ENCODE results near the gene SCN1A. TPM values are rescaled to one million over a fixed set of nuclear protein-coding genes. Genes with fewer than 3 reads are reported as not detected.

SCN1A gene
- total RNA-seq, 1 experiment from 2014 or later, result not detected

DNA sequence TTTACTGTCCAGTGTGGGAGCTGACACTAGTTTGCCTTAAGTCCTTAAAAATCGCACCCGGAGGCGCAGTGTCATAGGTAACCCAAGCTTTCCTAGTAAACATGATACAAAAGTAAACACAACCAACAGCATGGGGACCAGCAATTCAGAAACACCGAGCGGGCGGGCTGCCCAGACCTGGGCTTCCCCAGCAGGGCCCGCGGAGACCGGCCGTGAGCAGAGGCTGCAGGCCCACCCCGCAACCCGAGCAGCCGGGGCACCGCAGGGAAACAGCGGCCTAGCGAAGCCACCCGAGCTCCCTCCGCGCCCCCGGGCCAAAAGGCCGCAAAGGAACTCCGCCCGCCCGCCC, 174.5 kb downstream of the SCN1A start:
- H3K27me3 ChIP-seq (ENCODE audit: control insufficient read depth, insufficient read depth, low read length), result no peaks in the 10 kb centered on the region
- ChIA-PET CTCF (interaction anchor here (0.7 to 1.8 kb wide), 2 partner anchors 173 to 175 kb away, joined by 4 to 10 read pairs; partner anchors contain the start of gene SCN1A), POLR2A (no interaction called here)
- peak; percentile 68 for ATAC-seq
- TF ChIP-seq, protein P1, sequence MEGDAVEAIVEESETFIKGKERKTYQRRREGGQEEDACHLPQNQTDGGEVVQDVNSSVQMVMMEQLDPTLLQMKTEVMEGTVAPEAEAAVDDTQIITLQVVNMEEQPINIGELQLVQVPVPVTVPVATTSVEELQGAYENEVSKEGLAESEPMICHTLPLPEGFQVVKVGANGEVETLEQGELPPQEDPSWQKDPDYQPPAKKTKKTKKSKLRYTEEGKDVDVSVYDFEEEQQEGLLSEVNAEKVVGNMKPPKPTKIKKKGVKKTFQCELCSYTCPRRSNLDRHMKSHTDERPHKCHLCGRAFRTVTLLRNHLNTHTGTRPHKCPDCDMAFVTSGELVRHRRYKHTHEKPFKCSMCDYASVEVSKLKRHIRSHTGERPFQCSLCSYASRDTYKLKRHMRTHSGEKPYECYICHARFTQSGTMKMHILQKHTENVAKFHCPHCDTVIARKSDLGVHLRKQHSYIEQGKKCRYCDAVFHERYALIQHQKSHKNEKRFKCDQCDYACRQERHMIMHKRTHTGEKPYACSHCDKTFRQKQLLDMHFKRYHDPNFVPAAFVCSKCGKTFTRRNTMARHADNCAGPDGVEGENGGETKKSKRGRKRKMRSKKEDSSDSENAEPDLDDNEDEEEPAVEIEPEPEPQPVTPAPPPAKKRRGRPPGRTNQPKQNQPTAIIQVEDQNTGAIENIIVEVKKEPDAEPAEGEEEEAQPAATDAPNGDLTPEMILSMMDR (IDR thresholded peaks at IDR 0.05), result no peak
- TF ChIP-seq, protein P2, sequence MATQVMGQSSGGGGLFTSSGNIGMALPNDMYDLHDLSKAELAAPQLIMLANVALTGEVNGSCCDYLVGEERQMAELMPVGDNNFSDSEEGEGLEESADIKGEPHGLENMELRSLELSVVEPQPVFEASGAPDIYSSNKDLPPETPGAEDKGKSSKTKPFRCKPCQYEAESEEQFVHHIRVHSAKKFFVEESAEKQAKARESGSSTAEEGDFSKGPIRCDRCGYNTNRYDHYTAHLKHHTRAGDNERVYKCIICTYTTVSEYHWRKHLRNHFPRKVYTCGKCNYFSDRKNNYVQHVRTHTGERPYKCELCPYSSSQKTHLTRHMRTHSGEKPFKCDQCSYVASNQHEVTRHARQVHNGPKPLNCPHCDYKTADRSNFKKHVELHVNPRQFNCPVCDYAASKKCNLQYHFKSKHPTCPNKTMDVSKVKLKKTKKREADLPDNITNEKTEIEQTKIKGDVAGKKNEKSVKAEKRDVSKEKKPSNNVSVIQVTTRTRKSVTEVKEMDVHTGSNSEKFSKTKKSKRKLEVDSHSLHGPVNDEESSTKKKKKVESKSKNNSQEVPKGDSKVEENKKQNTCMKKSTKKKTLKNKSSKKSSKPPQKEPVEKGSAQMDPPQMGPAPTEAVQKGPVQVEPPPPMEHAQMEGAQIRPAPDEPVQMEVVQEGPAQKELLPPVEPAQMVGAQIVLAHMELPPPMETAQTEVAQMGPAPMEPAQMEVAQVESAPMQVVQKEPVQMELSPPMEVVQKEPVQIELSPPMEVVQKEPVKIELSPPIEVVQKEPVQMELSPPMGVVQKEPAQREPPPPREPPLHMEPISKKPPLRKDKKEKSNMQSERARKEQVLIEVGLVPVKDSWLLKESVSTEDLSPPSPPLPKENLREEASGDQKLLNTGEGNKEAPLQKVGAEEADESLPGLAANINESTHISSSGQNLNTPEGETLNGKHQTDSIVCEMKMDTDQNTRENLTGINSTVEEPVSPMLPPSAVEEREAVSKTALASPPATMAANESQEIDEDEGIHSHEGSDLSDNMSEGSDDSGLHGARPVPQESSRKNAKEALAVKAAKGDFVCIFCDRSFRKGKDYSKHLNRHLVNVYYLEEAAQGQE (IDR thresholded peaks at IDR 0.05; ENCODE audit: insufficient read depth in 1 of 2, low read depth in 2 of 2, low read length in 1 of 2), result no peak
- TF ChIP-seq POLR2AphosphoS5 (IDR thresholded peaks at IDR 0.05; ENCODE audit: low read depth, low read length), result no peak
- TF ChIP-seq SIN3A (IDR thresholded peaks at IDR 0.05; ENCODE audit: borderline replicate concordance, insufficient read depth, low read depth, low read length), result no peak
- no peak for TF ChIP-seq TCF7L2 (IDR thresholded peaks at IDR 0.05; ENCODE audit: low read depth, low read length)
- peaks cover 15% of the 10 kb centered on the region for H3K4me1 ChIP-seq (ENCODE audit: control insufficient read depth, insufficient read depth, low read length)
- in situ Hi-C loops (cut with HindIII; ENCODE audit: low pct_unique_long_range_greater_than_20kb, low sequenced_read_pairs) (no loop called here), intact Hi-C loops (cut with micrococcal nuclease; ENCODE audit: unreplicated experiment) (loop anchor here (5.0 kb wide), 1 partner anchor 229 kb away; no protein-coding TSS in a partner anchor)
- DNase-seq (ENCODE audit: low read depth, low spot score), result no peak
- BruUV-seq (replicated peaks), result no TSS peak
- no peaks in the 10 kb centered on the region; the same call in 1 of the 2 replicates for H3K36me3 ChIP-seq (ENCODE audit: control insufficient read depth, insufficient read depth, low read length)
- H3K27ac ChIP-seq (ENCODE audit: low read length), result peak overlapping the region; percentile 75
- H3K4me3 ChIP-seq (ENCODE audit: low read depth in 2 of 2, low read length in 2 of 2), result peak overlapping the region; percentile 74 to 85
- H3K9me3 ChIP-seq (ENCODE audit: control insufficient read depth, insufficient read depth, low read depth, low read length), result no peaks in the 10 kb centered on the region

DNA sequence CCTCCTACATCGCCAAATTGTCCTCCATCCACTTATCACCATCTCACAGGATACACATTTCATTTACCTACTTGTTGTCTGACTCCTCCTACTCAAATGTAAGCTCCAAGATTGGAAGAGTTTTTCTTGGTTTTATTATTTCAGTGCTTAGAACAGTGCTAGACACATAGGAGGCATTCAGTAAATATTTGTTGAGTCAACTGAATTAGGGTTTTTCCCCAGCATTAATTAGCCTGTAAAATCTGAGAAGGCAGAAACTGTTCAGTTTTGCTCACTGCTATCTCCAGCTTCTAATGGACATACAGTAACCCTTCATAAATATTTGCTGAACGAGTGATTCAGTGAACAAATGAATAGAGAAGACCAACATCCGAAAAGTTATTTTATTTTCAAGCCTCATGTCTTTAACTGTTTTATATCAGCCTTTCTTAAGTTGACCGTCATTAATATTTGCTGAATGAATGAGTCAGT, 175.0 kb downstream of the SCN1A start:
- no peak for DNase-seq (ENCODE audit: low read depth, low spot score)
- Histone ChIP-seq H3K4me1 (ENCODE audit: control insufficient read depth, insufficient read depth, low read length) (peaks cover 15% of the 10 kb centered on the region), H3K36me3 (ENCODE audit: control insufficient read depth, insufficient read depth, low read length) (no peaks in the 10 kb centered on the region; the same call in 1 of the 2 replicates), H3K4me3 (ENCODE audit: low read depth in 2 of 2, low read length in 2 of 2) (peak overlapping the region; percentile 74 to 85), H3K27me3 (ENCODE audit: control insufficient read depth, insufficient read depth, low read length) (no peaks in the 10 kb centered on the region), H3K27ac (ENCODE audit: low read length) (peak overlapping the region; percentile 75), H3K9me3 (ENCODE audit: control insufficient read depth, insufficient read depth, low read depth, low read length) (no peaks in the 10 kb centered on the region)
- POLR2A ChIA-PET, result no interaction called here
- ATAC-seq, result no peak
- TSS peak; percentile 69 for BruUV-seq (replicated peaks)
- CTCF ChIA-PET, result interaction anchor here (0.7 kb wide), 1 partner anchor 174 kb away, joined by 4 read pairs; no protein-coding TSS in a partner anchor
- no peak for TF ChIP-seq POLR2AphosphoS5 (IDR thresholded peaks at IDR 0.05; ENCODE audit: low read depth, low read length)
- TF ChIP-seq, protein P2 (IDR thresholded peaks at IDR 0.05; ENCODE audit: insufficient read depth in 1 of 2, low read depth in 2 of 2, low read length in 1 of 2), result no peak
- TF ChIP-seq, protein P1 (IDR thresholded peaks at IDR 0.05), result no peak
- TF ChIP-seq SIN3A (IDR thresholded peaks at IDR 0.05; ENCODE audit: borderline replicate concordance, insufficient read depth, low read depth, low read length), result no peak
- intact Hi-C loops (cut with micrococcal nuclease; ENCODE audit: unreplicated experiment) (loop anchor here (5.0 kb wide), 1 partner anchor 230 kb away; no protein-coding TSS in a partner anchor), in situ Hi-C loops (cut with HindIII; ENCODE audit: low pct_unique_long_range_greater_than_20kb, low sequenced_read_pairs) (no loop called here)
